ENCODE data around the gene SRCIN1.

GRCh38 chr17:38568274-38568673 is 37.5 kb downstream of the SRCIN1 start:
- TF ChIP-seq CTCF (conservative IDR thresholded peaks at IDR 0.05) (no peak), EZH2 (IDR thresholded peaks at IDR 0.05; ENCODE audit: low read depth) (no peak)

Data from PC-9 (cell line).